NCI-H69 (cell line): ENCODE results near the gene ADGRG6.
A peak's percentile ranks its signal among the peaks of the same experiment; 100 is the strongest.
"Not testable (repeated sequence)": the region's sequence is repeated elsewhere in the genome, so short reads cannot be mapped to it uniquely, and the experiment has no call there.

Source experiments
- DNase-seq: peaks from one replicate; lab custom pipeline; 2025; lab: John Stamatoyannopoulos, UW

The ADGRG6 gene

GRCh38 chr6:142346166-142346565 lies 44.4 kb downstream of the ADGRG6 start:
- not testable (repeated sequence) for DNase-seq

GRCh38 chr6:142349215-142349823 lies 47.5 kb downstream of the ADGRG6 start:
- DNase-seq = no peak

- DNase-seq = no peak
Observed at GRCh38 chr6:142350309-142350708, 48.5 kb downstream of the ADGRG6 start.

GRCh38 chr6:142353690-142354089 lies 51.9 kb downstream of the ADGRG6 start:
- no peak for DNase-seq

- DNase-seq = no peak
Observed at GRCh38 chr6:142354650-142355049, 52.8 kb downstream of the ADGRG6 start.

GRCh38 chr6:142355520-142356174 lies 53.8 kb downstream of the ADGRG6 start:
- no peak for DNase-seq

- DNase-seq = no peak
Observed at GRCh38 chr6:142356201-142356883, 54.5 kb downstream of the ADGRG6 start.

- no peak for DNase-seq
Observed at GRCh38 chr6:142356884-142357225, 55.0 kb downstream of the ADGRG6 start.

- no peak for DNase-seq
Observed at GRCh38 chr6:142357879-142358278, 56.1 kb downstream of the ADGRG6 start.

- no peak for DNase-seq
Observed at GRCh38 chr6:142359271-142359960, 57.6 kb downstream of the ADGRG6 start.

GRCh38 chr6:142361345-142361744 lies 59.5 kb downstream of the ADGRG6 start:
- DNase-seq = no peak

GRCh38 chr6:142361779-142362750 lies 60.3 kb downstream of the ADGRG6 start:
- no peak for DNase-seq

GRCh38 chr6:142367061-142367460 lies 65.3 kb downstream of the ADGRG6 start:
- peak; percentile 33 for DNase-seq

GRCh38 chr6:142367501-142368018 lies 65.8 kb downstream of the ADGRG6 start:
- peak; percentile 22 for DNase-seq

- DNase-seq = no peak
Observed at GRCh38 chr6:142369266-142369665, 67.5 kb downstream of the ADGRG6 start.

- DNase-seq = no peak
Observed at GRCh38 chr6:142372348-142372747, 70.5 kb downstream of the ADGRG6 start.

GRCh38 chr6:142373268-142374090 lies 71.7 kb downstream of the ADGRG6 start:
- DNase-seq = no peak

- DNase-seq = peak; percentile 85
Observed at GRCh38 chr6:142374091-142374770, 72.4 kb downstream of the ADGRG6 start.

- peak; percentile 72 for DNase-seq
Observed at GRCh38 chr6:142374965-142375733, 73.3 kb downstream of the ADGRG6 start.
